Adrenal gland (tissue), 12 donors: ENCODE measurements around the gene COMMD8. TPM values are rescaled to one million over a fixed set of nuclear protein-coding genes. Genes with fewer than 3 reads are reported as not detected.

Experiments
- DNase-seq, 7 donors: peaks; one replicate each; pipeline ENCODE4 v3.0.0-alpha.2; 2019 to 2020
- H3K27ac ChIP-seq, 5 donors: fragments of 200-600 bp; sonication (generic) in 4 of 5; 1 replicate in 3 of 5; 2 replicates in 2 of 5; pipeline versions ENCODE4 v1.5.1 to v1.8.0; 2016 to 2020; ENCODE audit warnings: mild to moderate bottlenecking in 1 of 5
- H3K27me3 ChIP-seq: fragments of 200-600 bp; 2 replicates; pipeline ENCODE4 v1.8.0; 2021
- H3K36me3 ChIP-seq, 2 donors: fragments of 200-600 bp; replicated peaks in 1 of 2; 1 replicate in 1 of 2; 2 replicates in 1 of 2; pipeline versions ENCODE4 v1.5.1 to v1.8.0; 2018 to 2022
- H3K4me1 ChIP-seq, 2 donors: fragments of 200-600 bp; replicated peaks in 1 of 2; 1 replicate in 1 of 2; 2 replicates in 1 of 2; pipeline versions ENCODE4 v1.5.1 to v1.8.0; 2018 to 2021
- H3K4me3 ChIP-seq, 4 donors: fragments of 200-600 bp; sonication (generic) in 3 of 4; one replicate each; pipeline ENCODE4 v1.5.1; 2016 to 2018
- H3K9me3 ChIP-seq, 3 donors: fragments of 200-600 bp; sonication (generic) in 1 of 3; replicated peaks in 1 of 3; 1 replicate in 2 of 3; 2 replicates in 1 of 3; pipeline versions ENCODE4 v1.5.1 to v1.8.0; 2016 to 2021
- POLR2A ChIP-seq, 2 donors: fragments of 450-650 bp; IDR thresholded peaks; one replicate each; pipeline ENCODE4 v1.6.1; 2017; ENCODE audit warnings: antibody characterized with exemption in 2 of 2, mild to moderate bottlenecking in 2 of 2, moderate library complexity in 1 of 2
- WGBS, 4 donors: extraction: QIAGEN DNeasy Blood & Tissue Kit in 2 of 4; methylation state at CpG; one replicate each; pipeline versions ENCODE4 v1.1.5 to v1.1.7; 2013 to 2017; 5-methylcytosine and 5-hydroxymethylcytosine counted together
- intact Hi-C, 2 donors: fragments of 100-400 bp; cut with DNase I; formaldehyde crosslinking; loops; one replicate each; pipeline versions ENCODE4 v1.14.1 to v1.15.0; 2022 to 2023
- polyA plus RNA-seq, 3 donors: library from polyadenylated mRNA; stranded (reverse); fragments of 200-250 nt in 2 of 3; fragments of 350-450 nt in 1 of 3; fragmentation: Illumina TruSeq in 1 of 3; extraction: RNeasy Lipid Tissue Mini Kit (QIAGEN cat#74804) in 1 of 3; gene quantifications; one replicate each; pipeline ENCODE4 v1.2.3, GENCODE V29; 2013 to 2014
- total RNA-seq, 9 donors: library from RNA; depleted of rRNA in 4 of 9; stranded (reverse); fragments of >200 nt in 4 of 9; fragments of 120-200 nt in 1 of 9; fragmentation: NEBNext Ultra II Directional in 1 of 9; extraction: Animal tissue kit (Norgen Biotek cat#: 25700) in 1 of 9; gene quantifications; one replicate each; pipeline versions ENCODE4 v1.1.0 to v1.2.4, GENCODE V29; 2013 to 2023
- TF ChIP-seq, protein P1 (sequence below), 6 experiments: fragments of 450-650 bp in 4 of 6; fragments of 200-600 bp in 2 of 6; sonication (generic) in 1 of 6; IDR thresholded peaks; 1 replicate in 5 of 6; 2 replicates in 1 of 6; pipeline versions ENCODE4 v1.5.1 to v1.8.0; 2016 to 2021; ENCODE audit warnings: antibody characterized with exemption in 6 of 6, mild to moderate bottlenecking in 2 of 6, moderate library complexity in 1 of 6
- donor health status: healthy with polysubstance abuse.
- donor health status: Bipolar disorder and iron deficiency.
- donor health status: DM: yes; HTN: yes; CAD: no.
- donor health status: DM: no; HTN: no; CAD: no.
- donor health status: DM: no; HTN: no; CAD: no.
- donor health status: DM: yes; HTN: yes; CAD: no.

Gene COMMD8
- total and polyA plus RNA-seq, 12 donors = 6.3 to 33.2 (median 16.1) TPM

- Histone ChIP-seq H3K27me3 (no peaks in the 10 kb centered on the region), H3K27ac (no peak overlapping the region), H3K4me3 (no peak overlapping the region), H3K4me1 (no peaks in the 10 kb centered on the region), H3K9me3 (no peaks in the 10 kb centered on the region), H3K36me3 (no peaks in the 10 kb centered on the region)
- TF ChIP-seq POLR2A (IDR thresholded peaks at IDR 0.05) = no peak
- TF ChIP-seq, protein P1, sequence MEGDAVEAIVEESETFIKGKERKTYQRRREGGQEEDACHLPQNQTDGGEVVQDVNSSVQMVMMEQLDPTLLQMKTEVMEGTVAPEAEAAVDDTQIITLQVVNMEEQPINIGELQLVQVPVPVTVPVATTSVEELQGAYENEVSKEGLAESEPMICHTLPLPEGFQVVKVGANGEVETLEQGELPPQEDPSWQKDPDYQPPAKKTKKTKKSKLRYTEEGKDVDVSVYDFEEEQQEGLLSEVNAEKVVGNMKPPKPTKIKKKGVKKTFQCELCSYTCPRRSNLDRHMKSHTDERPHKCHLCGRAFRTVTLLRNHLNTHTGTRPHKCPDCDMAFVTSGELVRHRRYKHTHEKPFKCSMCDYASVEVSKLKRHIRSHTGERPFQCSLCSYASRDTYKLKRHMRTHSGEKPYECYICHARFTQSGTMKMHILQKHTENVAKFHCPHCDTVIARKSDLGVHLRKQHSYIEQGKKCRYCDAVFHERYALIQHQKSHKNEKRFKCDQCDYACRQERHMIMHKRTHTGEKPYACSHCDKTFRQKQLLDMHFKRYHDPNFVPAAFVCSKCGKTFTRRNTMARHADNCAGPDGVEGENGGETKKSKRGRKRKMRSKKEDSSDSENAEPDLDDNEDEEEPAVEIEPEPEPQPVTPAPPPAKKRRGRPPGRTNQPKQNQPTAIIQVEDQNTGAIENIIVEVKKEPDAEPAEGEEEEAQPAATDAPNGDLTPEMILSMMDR (IDR thresholded peaks at IDR 0.05) = no peak
- DNase-seq = no peak
- intact Hi-C loops = no loop called here
Observed at GRCh38 chr4:47434931-47435330, 28.6 kb downstream of the COMMD8 start.

GRCh38 chr4:47432749-47433148 lies 30.8 kb downstream of the COMMD8 start:
- WGBS, 4 donors = 72 to 89% (median 76%) methylated on average over 1 of the region's 1 CpG
- no peaks in the 10 kb centered on the region for H3K36me3 ChIP-seq
- intact Hi-C loops = no loop called here
- no peak overlapping the region for H3K4me3 ChIP-seq
- no peak for TF ChIP-seq POLR2A (IDR thresholded peaks at IDR 0.05)
- TF ChIP-seq, protein P1 (IDR thresholded peaks at IDR 0.05) = no peak
- H3K27ac ChIP-seq = no peak overlapping the region
- no peaks in the 10 kb centered on the region for H3K4me1 ChIP-seq
- no peaks in the 10 kb centered on the region for H3K9me3 ChIP-seq
- no peaks in the 10 kb centered on the region for H3K27me3 ChIP-seq
- DNase-seq = no peak

DNA sequence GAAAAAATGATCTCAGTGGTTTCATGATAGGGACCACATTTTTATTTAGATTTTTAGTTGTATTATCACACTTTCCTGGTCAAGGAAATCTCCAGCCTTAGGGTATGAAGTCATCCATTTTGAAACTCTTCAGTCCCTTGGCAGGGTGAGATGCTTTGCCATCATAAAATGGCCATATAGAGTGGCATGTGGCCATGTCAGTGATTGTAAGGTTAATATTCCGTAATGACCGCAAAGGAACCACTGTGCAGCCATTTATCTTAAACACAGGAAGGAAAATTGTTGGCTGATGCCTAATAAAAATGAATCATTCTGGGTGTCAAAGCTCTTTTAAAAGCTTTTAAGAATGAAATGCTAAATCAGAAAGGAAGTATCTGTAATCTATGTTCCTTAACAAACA lies 35.6 kb downstream of the COMMD8 start:
- no peak for DNase-seq
- Histone ChIP-seq H3K4me1 (no peaks in the 10 kb centered on the region), H3K9me3 (no peaks in the 10 kb centered on the region), H3K4me3 (no peak overlapping the region), H3K36me3 (no peaks in the 10 kb centered on the region), H3K27me3 (no peaks in the 10 kb centered on the region), H3K27ac (no peak overlapping the region)
- TF ChIP-seq POLR2A (IDR thresholded peaks at IDR 0.05) = no peak
- TF ChIP-seq, protein P1 (IDR thresholded peaks at IDR 0.05) = no peak
- 45 to 58% (median 49%) methylated on average over 2 of the region's 2 CpGs for whole genome bisulfite sequencing, 4 donors
- intact Hi-C loops = no loop called here

DNA sequence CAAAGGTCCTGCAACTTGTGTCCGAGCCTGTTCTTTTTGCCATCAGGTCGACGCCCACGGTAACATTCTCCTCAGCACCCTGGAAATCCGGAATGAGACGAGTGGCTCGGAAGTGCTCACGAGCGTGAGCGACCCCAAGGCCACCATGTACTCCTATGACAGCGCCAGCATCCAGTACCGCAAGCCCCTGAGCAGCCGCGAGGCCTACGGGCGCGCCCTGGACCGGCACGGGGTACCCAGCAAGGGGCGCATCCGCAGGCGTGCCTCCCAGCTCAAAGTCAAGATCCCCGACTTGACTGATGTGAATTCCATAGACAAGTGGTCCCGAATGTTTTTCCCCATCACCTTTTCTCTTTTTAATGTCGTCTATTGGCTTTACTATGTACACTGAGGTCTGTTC lies 37.9 kb downstream of the COMMD8 start:
- Histone ChIP-seq H3K27ac (no peak overlapping the region), H3K36me3 (no peaks in the 10 kb centered on the region), H3K4me1 (no peaks in the 10 kb centered on the region), H3K4me3 (no peak overlapping the region), H3K9me3 (no peaks in the 10 kb centered on the region), H3K27me3 (no peaks in the 10 kb centered on the region)
- TF ChIP-seq, protein P1 (IDR thresholded peaks at IDR 0.05) = no peak
- no peak for TF ChIP-seq POLR2A (IDR thresholded peaks at IDR 0.05)
- intact Hi-C loops = no loop called here
- 89 to 94% (median 92%) methylated on average over 17 to 25 of the region's 25 CpGs for WGBS, 4 donors
- DNase-seq = no peak
